SU-DHL-6 (cell line): Measurements from ENCODE around the gene ASB2.

ENCODE experiments used
- H2AFZ ChIP-seq: fragments of 200-600 bp; sonication (generic); 2 replicates; pipeline ENCODE4 v1.6.1; 2014; ENCODE audit warnings: low read depth, mild to moderate bottlenecking, moderate library complexity, mixed read lengths, antibody characterized with exemption, low read length; ENCODE audit not compliant: severe bottlenecking
- H3F3A ChIP-seq: fragments of 200-600 bp; shearing (Covaris generic); 2 replicates; pipeline ENCODE4 v1.6.0; 2016; ENCODE audit warnings: antibody characterized with exemption, mild to moderate bottlenecking; ENCODE audit not compliant: insufficient read depth
- H3K27ac ChIP-seq: fragments of 200-600 bp; sonication (generic); 2 replicates; pipeline ENCODE4 v1.5.1; 2016; ENCODE audit warnings: low read depth, mild to moderate bottlenecking, low read length, moderate library complexity, mixed read lengths
- H3K27me3 ChIP-seq: fragments of 200-600 bp; sonication (generic), shearing (Covaris generic); 2 replicates; pipeline ENCODE4 v1.6.0; 2014; ENCODE audit warnings: mild to moderate bottlenecking, low read length
- H3K36me3 ChIP-seq: fragments of 200-600 bp; sonication (generic); 2 replicates; pipeline ENCODE4 v1.6.1; 2014; ENCODE audit warnings: mild to moderate bottlenecking, low read length, mixed read lengths
- H3K4me2 ChIP-seq: fragments of 300-600, 200-600 bp; shearing (Covaris generic), sonication (generic); 2 replicates; pipeline ENCODE4 v1.6.0; 2014; ENCODE audit warnings: low read length, low read depth, mild to moderate bottlenecking; ENCODE audit not compliant: poor library complexity, severe bottlenecking
- H3K4me3 ChIP-seq: fragments of 200-600 bp; sonication (generic); 2 replicates; pipeline ENCODE4 v1.5.1; 2014; ENCODE audit warnings: antibody characterized with exemption, low read length, mild to moderate bottlenecking, mixed read lengths; ENCODE audit not compliant: insufficient read depth, poor library complexity, severe bottlenecking
- H3K79me2 ChIP-seq: fragments of 200-600 bp; sonication (generic); 2 replicates; pipeline ENCODE4 v1.6.1; 2014; ENCODE audit warnings: mild to moderate bottlenecking, low read length, moderate library complexity; ENCODE audit not compliant: insufficient read depth
- H3K9ac ChIP-seq: fragments of 200-600 bp; sonication (generic); 2 replicates; pipeline ENCODE4 v1.7.0; 2014; ENCODE audit warnings: mild to moderate bottlenecking, low read length
- H3K9me2 ChIP-seq: fragments of 200-600 bp; sonication (generic); replicated peaks from 2 replicates; pipeline ENCODE4 v1.6.1; 2014; ENCODE audit warnings: low read length; ENCODE audit not compliant: insufficient read depth
- H3K9me3 ChIP-seq: fragments of 200-600 bp; sonication (generic); 2 replicates; pipeline ENCODE4 v1.6.1; 2014; ENCODE audit warnings: low read length, mixed read lengths; ENCODE audit not compliant: insufficient read depth
- H4K20me1 ChIP-seq: fragments of 200-600 bp; sonication (generic); 2 replicates; pipeline ENCODE4 v1.6.1; 2014; ENCODE audit warnings: low read depth, mild to moderate bottlenecking, antibody characterized with exemption, low read length, moderate library complexity, mixed read lengths
- CTCF ChIP-seq: fragments of 200-600 bp; sonication (generic); IDR thresholded peaks from one replicate; pipeline ENCODE4 v1.5.1; 2017; ENCODE audit warnings: antibody characterized with exemption, mild to moderate bottlenecking, low read length, moderate library complexity; ENCODE audit not compliant: insufficient read depth, poor library complexity, severe bottlenecking
- EZH2phosphoT487 ChIP-seq: fragments of 200-600 bp; sonication (generic), shearing (Covaris generic); conservative IDR thresholded peaks from 2 replicates; pipeline ENCODE4 v1.6.1; 2018; ENCODE audit warnings: mild to moderate bottlenecking, antibody characterized with exemption, low read length, moderate library complexity, mixed read lengths

Gene ASB2

DNA sequence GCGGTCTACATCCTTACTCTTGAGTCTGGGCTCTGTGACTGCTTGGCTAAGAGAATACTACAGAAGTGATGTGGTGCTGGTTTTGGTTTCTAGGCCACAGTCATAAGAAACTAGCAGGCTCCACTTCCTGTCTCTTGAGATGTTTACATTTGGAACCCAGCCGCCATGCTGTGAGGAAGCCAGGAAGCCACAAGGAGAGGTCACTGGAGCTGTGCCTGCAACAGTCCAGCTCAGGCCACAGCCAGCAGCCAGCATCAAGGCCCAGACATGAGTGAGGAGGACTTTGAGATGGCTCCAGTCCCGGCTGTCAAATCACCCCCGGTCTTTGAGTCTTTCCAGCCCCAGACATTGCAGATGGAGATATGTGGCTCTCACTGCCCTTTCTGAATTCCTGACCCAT lies 62.1 kb downstream of the ASB2 start:
- Histone ChIP-seq H3F3A (no peaks in the 10 kb centered on the region), H3K4me2 (no peak overlapping the region), H3K27me3 (no peaks in the 10 kb centered on the region), H3K79me2 (no peaks in the 10 kb centered on the region), H3K9me2 (no peaks in the 10 kb centered on the region), H3K36me3 (no peaks in the 10 kb centered on the region), H3K27ac (no peak overlapping the region), H3K9ac (no peak overlapping the region), H2AFZ (no peak overlapping the region), H4K20me1 (no peaks in the 10 kb centered on the region), H3K4me3 (no peak overlapping the region), H3K9me3 (no peaks in the 10 kb centered on the region)
- TF ChIP-seq EZH2phosphoT487 = no peak
- no peak for TF ChIP-seq CTCF

- Histone ChIP-seq H3K9me2 (no peaks in the 10 kb centered on the region), H3K36me3 (no peaks in the 10 kb centered on the region), H3K9me3 (no peaks in the 10 kb centered on the region), H4K20me1 (no peaks in the 10 kb centered on the region), H3K4me2 (no peak overlapping the region), H3K4me3 (no peak overlapping the region), H2AFZ (no peak overlapping the region), H3K27me3 (no peaks in the 10 kb centered on the region), H3F3A (no peaks in the 10 kb centered on the region), H3K79me2 (no peaks in the 10 kb centered on the region), H3K27ac (no peak overlapping the region), H3K9ac (no peak overlapping the region)
- TF ChIP-seq CTCF (no peak), EZH2phosphoT487 (no peak)
Measured at GRCh38 chr14:93912782-93913181, 63.6 kb downstream of the ASB2 start.

GRCh38 chr14:93911975-93912615 lies 64.3 kb downstream of the ASB2 start:
- no peaks in the 10 kb centered on the region for H3K79me2 ChIP-seq
- TF ChIP-seq EZH2phosphoT487 (no peak), CTCF (no peak)

More at GRCh38 chr14:93911975-93912615, 64.3 kb downstream of the ASB2 start:
- no peak overlapping the region for H3K9ac ChIP-seq
- H3K4me2 ChIP-seq = no peak overlapping the region
- no peaks in the 10 kb centered on the region for H3K9me2 ChIP-seq
- H4K20me1 ChIP-seq = no peaks in the 10 kb centered on the region
- no peaks in the 10 kb centered on the region for H3K9me3 ChIP-seq
- H3K27me3 ChIP-seq = no peaks in the 10 kb centered on the region
- H2AFZ ChIP-seq = no peak overlapping the region
- H3F3A ChIP-seq = no peaks in the 10 kb centered on the region
- no peak overlapping the region for H3K4me3 ChIP-seq
- H3K27ac ChIP-seq = no peak overlapping the region
- H3K36me3 ChIP-seq = no peaks in the 10 kb centered on the region
